LNCaP clone FGC (cell line): Measurements from ENCODE around the gene MSLN.

ENCODE experiments used
- DNase-seq: peaks from one replicate; pipeline ENCODE4 v3.0.0-alpha.2; 2011; ENCODE audit warnings: low read depth
- H3K4me3 ChIP-seq: 2 replicates; pipeline ENCODE4 v1.5.1; 2011; ENCODE audit warnings: mild to moderate bottlenecking, low read depth, low read length, control low read depth
- TF ChIP-seq, protein P1 (sequence below): IDR thresholded peaks from 2 replicates; pipeline ENCODE4 v1.5.1; 2012; ENCODE audit warnings: mild to moderate bottlenecking; ENCODE audit not compliant: control insufficient read depth, insufficient read depth; ENCODE audit errors: extremely low read depth

Gene MSLN

DNA sequence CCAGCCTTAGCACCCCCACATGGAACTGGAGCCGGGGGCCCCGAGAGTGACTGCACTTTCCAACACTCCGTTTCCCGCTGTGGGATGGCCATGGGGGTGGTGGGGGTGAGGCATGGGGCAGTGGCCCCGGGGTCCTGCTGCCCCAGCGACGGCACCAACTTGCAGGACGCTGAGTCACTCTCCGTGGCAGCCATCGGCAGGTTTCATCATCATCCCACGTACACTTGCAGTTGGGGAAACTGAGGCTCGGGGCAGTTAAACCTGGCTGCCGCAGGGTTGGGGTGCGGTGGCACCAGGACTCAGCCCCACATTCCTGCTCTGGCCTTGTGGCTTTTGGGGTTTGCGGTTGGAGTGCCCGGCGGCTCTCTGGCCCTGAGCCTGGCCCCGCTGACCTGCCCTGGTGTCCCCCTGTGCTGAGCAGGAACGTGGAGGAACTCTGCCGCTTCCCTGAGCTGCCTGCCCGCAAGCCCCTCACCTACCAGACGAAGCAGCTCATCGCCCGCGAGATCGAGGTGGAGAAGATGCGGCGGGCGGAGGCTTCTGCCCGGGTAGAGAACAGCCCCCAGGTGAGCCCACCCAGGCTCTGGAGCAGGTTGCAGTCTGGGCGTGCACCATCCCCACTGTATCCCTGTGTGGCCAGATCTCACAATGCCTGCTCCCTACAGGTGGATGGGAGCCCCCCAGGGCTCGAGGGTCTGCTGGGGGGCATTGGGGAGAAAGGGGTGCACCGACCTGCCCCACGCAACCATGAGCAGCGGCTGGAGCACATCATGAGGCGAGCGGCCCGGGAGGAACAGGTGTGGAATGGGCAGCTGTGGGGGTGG is 36.0 kb downstream of the MSLN start:
- no peak overlapping the region for H3K4me3 ChIP-seq
- TF ChIP-seq, protein P1, sequence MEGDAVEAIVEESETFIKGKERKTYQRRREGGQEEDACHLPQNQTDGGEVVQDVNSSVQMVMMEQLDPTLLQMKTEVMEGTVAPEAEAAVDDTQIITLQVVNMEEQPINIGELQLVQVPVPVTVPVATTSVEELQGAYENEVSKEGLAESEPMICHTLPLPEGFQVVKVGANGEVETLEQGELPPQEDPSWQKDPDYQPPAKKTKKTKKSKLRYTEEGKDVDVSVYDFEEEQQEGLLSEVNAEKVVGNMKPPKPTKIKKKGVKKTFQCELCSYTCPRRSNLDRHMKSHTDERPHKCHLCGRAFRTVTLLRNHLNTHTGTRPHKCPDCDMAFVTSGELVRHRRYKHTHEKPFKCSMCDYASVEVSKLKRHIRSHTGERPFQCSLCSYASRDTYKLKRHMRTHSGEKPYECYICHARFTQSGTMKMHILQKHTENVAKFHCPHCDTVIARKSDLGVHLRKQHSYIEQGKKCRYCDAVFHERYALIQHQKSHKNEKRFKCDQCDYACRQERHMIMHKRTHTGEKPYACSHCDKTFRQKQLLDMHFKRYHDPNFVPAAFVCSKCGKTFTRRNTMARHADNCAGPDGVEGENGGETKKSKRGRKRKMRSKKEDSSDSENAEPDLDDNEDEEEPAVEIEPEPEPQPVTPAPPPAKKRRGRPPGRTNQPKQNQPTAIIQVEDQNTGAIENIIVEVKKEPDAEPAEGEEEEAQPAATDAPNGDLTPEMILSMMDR = no peak
- no peak for DNase-seq

DNA sequence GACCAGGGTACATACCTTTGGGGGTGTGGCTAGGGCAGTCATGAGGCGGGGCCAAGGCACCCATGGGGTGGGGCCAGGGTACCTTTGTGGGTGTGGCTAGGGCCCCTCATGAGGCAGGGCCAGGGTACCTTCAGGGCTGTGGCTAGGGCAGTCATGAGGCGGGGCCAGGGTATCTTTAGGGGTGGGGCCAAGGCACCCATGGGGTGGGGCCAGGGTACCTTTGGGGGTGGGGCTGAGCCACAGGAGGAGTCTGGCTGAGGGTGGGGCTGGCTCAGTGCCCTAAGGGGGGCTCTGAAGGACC is 36.5 kb downstream of the MSLN start:
- no peak overlapping the region for H3K4me3 ChIP-seq
- TF ChIP-seq, protein P1 = no peak
- DNase-seq = no peak

DNA sequence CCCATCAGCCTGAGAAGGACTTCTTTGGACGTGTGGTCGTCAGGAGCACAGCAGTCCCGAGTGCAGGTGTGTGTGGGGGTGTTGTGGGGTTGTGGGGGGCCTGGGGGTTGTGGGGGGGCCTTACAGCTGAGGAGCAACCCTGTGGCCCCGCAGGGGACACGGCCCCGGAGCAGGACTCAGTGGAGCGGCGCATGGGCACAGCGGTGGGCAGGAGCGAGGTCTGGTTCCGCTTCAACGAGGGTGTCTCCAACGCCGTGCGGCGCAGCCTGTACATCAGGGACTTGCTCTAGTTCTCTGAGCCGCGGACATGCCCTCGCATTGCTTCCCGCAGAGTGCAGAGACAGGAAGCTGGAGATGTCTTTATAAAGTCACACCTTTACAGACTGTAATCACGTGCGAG is 37.2 kb downstream of the MSLN start:
- TF ChIP-seq, protein P1 = no peak
- no peak for DNase-seq
- H3K4me3 ChIP-seq = no peak overlapping the region

DNA sequence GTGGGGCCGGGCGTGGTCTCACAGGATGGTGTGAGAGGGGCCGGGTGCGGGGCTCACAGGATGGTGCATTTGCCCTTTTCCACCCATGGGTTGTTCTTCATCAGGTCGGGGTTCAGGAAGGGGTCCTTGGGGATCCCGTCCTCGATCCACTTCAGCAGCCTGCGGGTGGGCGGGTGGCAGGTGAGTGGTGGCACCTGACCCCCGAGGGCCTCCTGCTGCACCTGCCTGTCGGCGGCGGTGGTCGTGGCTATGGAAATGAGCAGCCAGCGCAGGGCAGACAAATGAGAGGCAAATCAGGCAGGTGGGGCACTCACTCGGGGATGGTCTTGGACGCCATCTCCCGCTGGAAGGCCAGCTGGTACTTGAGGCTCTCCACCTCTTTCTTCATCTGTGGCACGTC is 38.1 kb downstream of the MSLN start:
- TF ChIP-seq, protein P1 = no peak
- no peak for DNase-seq
- H3K4me3 ChIP-seq = no peak overlapping the region

DNA sequence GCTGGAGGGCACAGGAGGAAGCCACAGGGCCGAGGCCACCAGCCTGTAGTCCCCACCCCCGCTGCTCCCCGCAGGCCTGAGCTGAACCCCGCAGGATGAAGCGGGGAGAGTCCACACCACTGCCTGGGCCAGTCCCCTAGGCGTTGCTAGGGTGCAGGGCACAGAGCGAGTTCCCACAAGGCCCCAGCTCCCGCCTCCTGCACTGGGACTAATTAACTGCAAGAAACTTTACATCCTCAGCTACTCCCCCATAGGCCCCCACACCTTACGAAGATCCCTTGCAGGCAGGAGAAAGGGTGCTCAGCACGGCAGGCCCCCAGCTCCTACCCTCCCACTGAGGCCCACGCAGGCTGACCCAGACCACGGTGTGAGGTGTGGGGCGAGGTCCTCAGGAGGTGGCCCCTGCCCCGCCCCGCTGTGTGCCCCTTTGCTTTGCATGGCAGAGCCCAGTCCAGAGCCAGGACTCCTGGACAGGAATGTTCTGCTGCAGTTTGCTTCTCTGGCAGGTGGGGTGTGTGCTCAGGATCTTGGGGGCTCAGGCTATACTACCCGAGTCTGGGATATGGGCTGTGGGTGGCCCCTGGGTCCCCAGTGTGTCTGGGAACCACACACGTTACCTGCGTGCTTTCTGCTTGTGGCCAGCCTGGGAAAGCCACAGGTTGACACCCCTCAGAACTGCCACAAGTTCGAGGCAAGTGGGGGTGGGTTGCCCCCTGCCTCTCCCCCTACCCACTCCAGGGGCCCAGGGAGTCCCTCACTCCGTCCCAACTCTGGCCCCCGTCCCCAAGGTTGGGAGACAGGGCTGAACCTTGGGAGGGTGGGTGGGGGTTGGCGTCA is 38.8 kb downstream of the MSLN start:
- DNase-seq = no peak
- TF ChIP-seq, protein P1 = no peak
- no peak overlapping the region for H3K4me3 ChIP-seq

DNA sequence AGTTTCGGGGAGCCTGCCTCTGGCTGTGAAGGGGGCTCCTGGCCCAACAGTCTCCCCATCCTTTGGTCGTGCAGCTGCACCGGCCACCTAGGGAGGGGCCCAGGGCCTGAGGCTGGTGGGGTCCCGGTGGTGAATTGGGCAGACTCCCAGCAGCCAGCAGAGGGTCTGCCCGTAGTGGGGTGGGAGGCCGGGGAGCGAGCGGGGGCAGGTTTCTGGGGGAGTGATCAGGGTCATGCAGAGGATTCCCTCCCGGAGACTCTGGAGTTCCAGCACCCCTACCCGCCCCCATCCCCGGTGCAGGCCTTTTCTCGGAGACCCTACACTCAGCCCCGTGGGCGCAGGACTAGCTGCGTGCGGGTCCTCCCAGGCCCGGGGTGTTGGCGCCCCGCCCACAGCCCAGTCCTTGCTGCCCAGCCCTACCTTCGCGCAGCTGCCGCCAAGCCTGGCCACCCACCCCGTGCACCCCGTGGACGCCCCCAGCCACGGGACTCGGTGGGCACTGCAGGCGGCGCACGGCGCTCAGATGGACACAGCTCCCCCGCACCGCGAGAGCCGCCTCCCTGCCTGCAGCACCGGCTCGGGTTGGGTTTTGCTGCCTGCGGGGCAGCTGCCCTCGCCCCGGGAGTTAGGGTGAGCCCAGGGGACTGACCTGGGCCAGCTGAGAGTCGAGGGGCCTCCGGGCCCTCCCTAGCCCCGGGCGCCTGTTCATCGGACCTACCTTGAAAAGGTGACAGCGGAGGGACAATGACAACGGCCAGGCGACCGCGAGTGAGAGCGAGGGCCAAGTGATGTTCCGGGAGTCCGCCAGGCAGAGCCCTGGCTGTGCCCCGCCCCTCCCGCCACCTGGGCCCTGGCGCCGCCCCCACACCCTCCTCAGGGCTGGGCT is 39.7 kb downstream of the MSLN start, which contains the start of gene GNG13:
Gene GNG13 (minus strand): TSS at position 787 of the 886 bp plus-strand sequence. CDS start 1,657 bp downstream, outside the sequence.
- H3K4me3 ChIP-seq = peak within 1 kb of the TSS; percentile 48

More for the DNA sequence above, 39.7 kb downstream of the MSLN start, which contains the start of gene GNG13:
- no peak for DNase-seq
- TF ChIP-seq, protein P1 = no peak
